ENCODE results near the gene DCTN2. TPM values are rescaled to one million over a fixed set of nuclear protein-coding genes. Genes with fewer than 3 reads are reported as not detected.

The DCTN2 gene
- total and polyA plus RNA-seq, 4 donors: 28.5 to 66.6 (median 31.2) TPM

Small RNA genes lying within 50 kb of the gene (small RNA-seq; reads per million reads assigned to genes)
- gene MIR616: not detected

Other genes with a start within 250 kb of the DCTN2 start
- 10 to 100 TPM in 1 of 2 donors, 1 to 10 TPM in 1; 7.4 to 28.9 TPM for gene R3HDM2, start 116.1 kb downstream of the DCTN2 start, total RNA-seq
- gene R3HDM2, start 116.1 kb downstream of the DCTN2 start, polyA plus RNA-seq: 10 to 100 TPM; 11.2 to 19.0 TPM
- 100 to 1,000 TPM in 1 of 2 donors, 1 to 10 TPM in 1; 2.8 to 102 TPM for gene INHBC, start 112.4 kb downstream of the DCTN2 start, total RNA-seq
- gene INHBC, start 112.4 kb downstream of the DCTN2 start, polyA plus RNA-seq: 100 to 1,000 TPM in 1 of 2 donors, 10 to 100 TPM in 1; 71.0 to 134 TPM
- gene INHBE, start 91.9 kb downstream of the DCTN2 start, total RNA-seq: 100 to 1,000 TPM in 1 of 2 donors, 10 to 100 TPM in 1; 17.6 to 181 TPM
- gene INHBE, start 91.9 kb downstream of the DCTN2 start, polyA plus RNA-seq: 100 to 1,000 TPM in 1 of 2 donors, 10 to 100 TPM in 1; 82.5 to 137 TPM
- under 1 TPM; 0.09 to 0.25 TPM for gene GLI1, start 87.4 kb downstream of the DCTN2 start, total RNA-seq
- under 1 TPM; 0.23 to 0.44 TPM for gene GLI1, start 87.4 kb downstream of the DCTN2 start, polyA plus RNA-seq
- 10 to 100 TPM in 1 of 2 donors, 1 to 10 TPM in 1; 7.7 to 12.0 TPM for gene ARHGAP9, start 67.3 kb downstream of the DCTN2 start, total RNA-seq
- gene ARHGAP9, start 67.3 kb downstream of the DCTN2 start, polyA plus RNA-seq: 1 to 10 TPM; 3.0 to 6.5 TPM
- 10 to 100 TPM; 45.0 to 83.3 TPM for gene MARS1, start 59.1 kb downstream of the DCTN2 start, total RNA-seq
- gene MARS1, start 59.1 kb downstream of the DCTN2 start, polyA plus RNA-seq: 10 to 100 TPM; 43.9 to 66.9 TPM
- 10 to 100 TPM in 1 of 2 donors, 1 to 10 TPM in 1; 4.7 to 12.6 TPM for gene DDIT3, start 26.7 kb downstream of the DCTN2 start, total RNA-seq
- gene DDIT3, start 26.7 kb downstream of the DCTN2 start, polyA plus RNA-seq: 10 to 100 TPM; 19.9 to 30.2 TPM
- 10 to 100 TPM in 1 of 2 donors, 1 to 10 TPM in 1; 9.9 to 20.2 TPM for gene MBD6, start 24.4 kb downstream of the DCTN2 start, total RNA-seq
- 10 to 100 TPM; 14.7 to 15.1 TPM for gene MBD6, start 24.4 kb downstream of the DCTN2 start, polyA plus RNA-seq
- under 1 TPM in 1 of 2 donors, not detected in 1; 0.42 TPM for gene KIF5A, start 2.9 kb upstream of the DCTN2 start, total RNA-seq
- gene KIF5A, start 2.9 kb upstream of the DCTN2 start, polyA plus RNA-seq: under 1 TPM in 1 of 2 donors, not detected in 1; 0.01 TPM
- gene PIP4K2C, start 44.0 kb upstream of the DCTN2 start, total RNA-seq: 10 to 100 TPM in 1 of 2 donors, 1 to 10 TPM in 1; 6.5 to 11.9 TPM
- gene PIP4K2C, start 44.0 kb upstream of the DCTN2 start, polyA plus RNA-seq: 10 to 100 TPM in 1 of 2 donors, 1 to 10 TPM in 1; 7.1 to 11.7 TPM
- gene DTX3, start 57.6 kb upstream of the DCTN2 start, total RNA-seq: 1 to 10 TPM; 1.1 to 3.2 TPM
- 1 to 10 TPM; 1.1 to 1.7 TPM for gene DTX3, start 57.6 kb upstream of the DCTN2 start, polyA plus RNA-seq
- gene ARHGEF25, start 64.2 kb upstream of the DCTN2 start, total RNA-seq: 1 to 10 TPM; 2.0 to 2.3 TPM
- 1 to 10 TPM in 1 of 2 donors, under 1 TPM in 1; 0.57 to 1.8 TPM for gene ARHGEF25, start 64.2 kb upstream of the DCTN2 start, polyA plus RNA-seq
- under 1 TPM in 1 of 2 donors, not detected in 1; 0.25 TPM for gene B4GALNT1, start 86.0 kb upstream of the DCTN2 start, total RNA-seq
- gene B4GALNT1, start 86.0 kb upstream of the DCTN2 start, polyA plus RNA-seq: under 1 TPM; 0.11 to 0.30 TPM
- gene OS9, start 146.9 kb upstream of the DCTN2 start, total RNA-seq: 100 to 1,000 TPM; 136 to 357 TPM
- gene OS9, start 146.9 kb upstream of the DCTN2 start, polyA plus RNA-seq: 100 to 1,000 TPM; 153 to 280 TPM
- 1 to 10 TPM; 1.0 to 1.7 TPM for gene AGAP2, start 191.6 kb upstream of the DCTN2 start, total RNA-seq
- under 1 TPM; 0.18 to 0.28 TPM for gene AGAP2, start 191.6 kb upstream of the DCTN2 start, polyA plus RNA-seq
- gene TSPAN31, start 197.8 kb upstream of the DCTN2 start, total RNA-seq: 10 to 100 TPM; 26.9 to 39.4 TPM
- gene TSPAN31, start 197.8 kb upstream of the DCTN2 start, polyA plus RNA-seq: 10 to 100 TPM; 16.9 to 22.3 TPM
- 10 to 100 TPM; 28.1 to 69.1 TPM for gene CDK4, start 205.1 kb upstream of the DCTN2 start, total RNA-seq
- 10 to 100 TPM; 36.6 to 39.9 TPM for gene CDK4, start 205.1 kb upstream of the DCTN2 start, polyA plus RNA-seq
- 1 to 10 TPM; 1.9 to 2.4 TPM for gene MARCHF9, start 207.9 kb upstream of the DCTN2 start, total RNA-seq
- 1 to 10 TPM; 1.1 to 3.0 TPM for gene MARCHF9, start 207.9 kb upstream of the DCTN2 start, polyA plus RNA-seq
- gene CYP27B1, start 219.9 kb upstream of the DCTN2 start, total RNA-seq: 1 to 10 TPM in 1 of 2 donors, under 1 TPM in 1; 0.05 to 1.6 TPM
- gene CYP27B1, start 219.9 kb upstream of the DCTN2 start, polyA plus RNA-seq: under 1 TPM; 0.06 to 0.28 TPM
- 1 to 10 TPM; 2.8 to 3.8 TPM for gene METTL1, start 224.9 kb upstream of the DCTN2 start, total RNA-seq
- gene METTL1, start 224.9 kb upstream of the DCTN2 start, polyA plus RNA-seq: 10 to 100 TPM; 10.3 to 11.2 TPM
- 1 to 10 TPM; 2.2 to 6.4 TPM for gene EEF1AKMT3, start 225.4 kb upstream of the DCTN2 start, total RNA-seq
- 1 to 10 TPM; 1.5 to 2.0 TPM for gene EEF1AKMT3, start 225.4 kb upstream of the DCTN2 start, polyA plus RNA-seq
- 10 to 100 TPM; 14.6 to 18.1 TPM for gene TSFM, start 235.6 kb upstream of the DCTN2 start, total RNA-seq
- 10 to 100 TPM; 58.2 to 60.5 TPM for gene TSFM, start 235.6 kb upstream of the DCTN2 start, polyA plus RNA-seq